Spleen (tissue), 11 donors: ENCODE measurements around the gene FABP7. TPM values are rescaled to one million over a fixed set of nuclear protein-coding genes. Genes with fewer than 3 reads are reported as not detected.

Experiments
- DNase-seq: peaks from one replicate; pipeline ENCODE4 v3.0.0-alpha.2; 2020
- H3K27ac ChIP-seq, 8 donors: fragments of 200-600 bp; sonication (generic) in 7 of 8; 1 replicate in 4 of 8; 2 replicates in 4 of 8; pipeline versions ENCODE4 v1.5.0 to v1.8.0; 2016 to 2021; ENCODE audit warnings: inconsistent platforms in 4 of 8, mild to moderate bottlenecking in 4 of 8, moderate library complexity in 1 of 8
- H3K27me3 ChIP-seq, 7 donors: fragments of 200-600 bp; sonication (generic) in 6 of 7; replicated peaks in 1 of 7; 1 replicate in 4 of 7; 2 replicates in 3 of 7; pipeline versions ENCODE4 v1.5.0 to v1.8.0; 2016 to 2021; ENCODE audit warnings: inconsistent platforms in 3 of 7, mild to moderate bottlenecking in 1 of 7
- H3K36me3 ChIP-seq, 6 donors: fragments of 200-600 bp; sonication (generic) in 5 of 6; 1 replicate in 4 of 6; 2 replicates in 2 of 6; pipeline versions ENCODE4 v1.5.0 to v1.8.0; 2016 to 2021; ENCODE audit warnings: inconsistent platforms in 2 of 6
- H3K4me1 ChIP-seq, 6 donors: fragments of 200-600 bp; sonication (generic) in 5 of 6; 1 replicate in 3 of 6; 2 replicates in 3 of 6; pipeline versions ENCODE4 v1.5.0 to v1.8.0; 2016 to 2021; ENCODE audit warnings: inconsistent platforms in 3 of 6
- H3K4me3 ChIP-seq, 8 donors: fragments of 200-600 bp; sonication (generic) in 7 of 8; 1 replicate in 4 of 8; 2 replicates in 4 of 8; pipeline versions ENCODE4 v1.5.0 to v1.8.0; 2016 to 2021; ENCODE audit warnings: inconsistent platforms in 4 of 8, mild to moderate bottlenecking in 4 of 8, moderate library complexity in 2 of 8
- H3K9me3 ChIP-seq, 8 donors: fragments of 200-600 bp; sonication (generic) in 7 of 8; 1 replicate in 4 of 8; 2 replicates in 4 of 8; pipeline versions ENCODE4 v1.5.0 to v1.8.0; 2016 to 2021; ENCODE audit warnings: inconsistent platforms in 4 of 8
- CTCF ChIP-seq, 11 experiments: fragments of 200-600 bp in 7 of 11; fragments of 450-650 bp in 4 of 11; sonication (generic) in 4 of 11; IDR thresholded peaks in 8 of 11; conservative IDR thresholded peaks in 3 of 11; 1 replicate in 7 of 11; 2 replicates in 4 of 11; pipeline versions ENCODE4 v1.4.0 to v1.8.0; 2016 to 2021; ENCODE audit warnings: antibody characterized with exemption in 11 of 11, inconsistent platforms in 4 of 11, mild to moderate bottlenecking in 1 of 11
- POLR2A ChIP-seq, 3 donors: fragments of 450-650 bp; IDR thresholded peaks; one replicate each; pipeline ENCODE4 v1.5.1; 2017; ENCODE audit warnings: antibody characterized with exemption in 3 of 3, mild to moderate bottlenecking in 1 of 3
- POLR2AphosphoS5 ChIP-seq, 3 donors: sonication (generic); formaldehyde crosslinking; IDR thresholded peaks; one replicate each; pipeline ENCODE4 v1.5.1; 2017; ENCODE audit warnings: antibody characterized with exemption in 3 of 3
- WGBS, 5 donors: extraction: QIAGEN DNeasy Blood & Tissue Kit in 3 of 5; methylation state at CpG; one replicate each; pipeline versions ENCODE4 v1.1.5 to v1.1.7; 2013 to 2018; 5-methylcytosine and 5-hydroxymethylcytosine counted together
- intact Hi-C: fragments of 100-400 bp; cut with DNase I; formaldehyde crosslinking; loops from one replicate; pipeline ENCODE4 v1.15.0; 2023; ENCODE audit warnings: low total_unique reads
- polyA plus RNA-seq, 3 donors: library from polyadenylated mRNA; stranded (reverse); fragments of 200-250 nt; gene quantifications; one replicate each; pipeline ENCODE4 v1.2.1, GENCODE V29; 2013
- total RNA-seq, 7 donors: library from RNA; depleted of rRNA in 3 of 7; stranded (reverse); fragments of >200 nt in 3 of 7; fragmentation: NEBNext Ultra II Directional in 4 of 7; extraction: Animal tissue kit (Norgen Biotek cat#: 25700) in 4 of 7; gene quantifications; one replicate each; pipeline versions ENCODE4 v1.1.0 to v1.2.1, GENCODE V29; 2016 to 2021
- donor health status: healthy with polysubstance abuse.
- donor health status: DM: no; HTN: no; CAD: no; lungs with moderate emphysema.
- donor health status: DM: no; HTN: no; CAD: no.
- donor health status: Bipolar disorder and iron deficiency.
- donor health status: healthy.
- donor health status: DM: no; HTN: no; CAD: no.
- donor health status: DM: yes; HTN: yes; CAD: no.

The FABP7 gene
- total and polyA plus RNA-seq, 10 donors = 0.08 TPM; not detected in 9

- no peaks in the 10 kb centered on the region for H3K27me3 ChIP-seq
- H3K36me3 ChIP-seq = no peaks in the 10 kb centered on the region
- no peak overlapping the region for H3K4me3 ChIP-seq
- H3K9me3 ChIP-seq = no peaks in the 10 kb centered on the region
- intact Hi-C loops = no loop called here
- no peak for DNase-seq
- no peaks in the 10 kb centered on the region for H3K4me1 ChIP-seq
- 73 to 96% (median 90%) methylated on average over 2 of the region's 2 CpGs for WGBS, 5 donors
- TF ChIP-seq POLR2AphosphoS5 (IDR thresholded peaks at IDR 0.05) = no peak
- TF ChIP-seq POLR2A (IDR thresholded peaks at IDR 0.05) = no peak
- no peak for TF ChIP-seq CTCF (IDR thresholded peaks at IDR 0.05 in 8 of 11, conservative IDR thresholded peaks at IDR 0.05 in 3 of 11)
- H3K27ac ChIP-seq = no peak overlapping the region
Measured at GRCh38 chr6:122817358-122817757, 37.8 kb downstream of the FABP7 start.

- Histone ChIP-seq H3K4me3 (no peak overlapping the region), H3K36me3 (no peaks in the 10 kb centered on the region), H3K27ac (no peak overlapping the region), H3K27me3 (no peaks in the 10 kb centered on the region), H3K9me3 (no peaks in the 10 kb centered on the region), H3K4me1 (no peaks in the 10 kb centered on the region)
- intact Hi-C loops = no loop called here
- WGBS, 5 donors = 71 to 89% (median 77%) methylated on average over 4 of the region's 4 CpGs
- no peak for DNase-seq
- TF ChIP-seq CTCF (IDR thresholded peaks at IDR 0.05 in 8 of 11, conservative IDR thresholded peaks at IDR 0.05 in 3 of 11) = no peak
- TF ChIP-seq POLR2A (IDR thresholded peaks at IDR 0.05) = no peak
- TF ChIP-seq POLR2AphosphoS5 (IDR thresholded peaks at IDR 0.05) = no peak
Measured at GRCh38 chr6:122817766-122818165, 38.2 kb downstream of the FABP7 start.

- no peaks in the 10 kb centered on the region for H3K9me3 ChIP-seq
- 67 to 81% (median 74%) methylated on average over 2 of the region's 2 CpGs for WGBS, 5 donors
- no peaks in the 10 kb centered on the region for H3K36me3 ChIP-seq
- intact Hi-C loops = no loop called here
- no peak for DNase-seq
- TF ChIP-seq CTCF (IDR thresholded peaks at IDR 0.05 in 8 of 11, conservative IDR thresholded peaks at IDR 0.05 in 3 of 11) (no peak), POLR2A (IDR thresholded peaks at IDR 0.05) (no peak), POLR2AphosphoS5 (IDR thresholded peaks at IDR 0.05) (no peak)
- H3K27ac ChIP-seq = no peak overlapping the region
- H3K27me3 ChIP-seq = no peaks in the 10 kb centered on the region
- H3K4me3 ChIP-seq = no peak overlapping the region
- H3K4me1 ChIP-seq = no peaks in the 10 kb centered on the region
Measured at GRCh38 chr6:122818866-122819265, 39.4 kb downstream of the FABP7 start.

- no peak for DNase-seq
- Histone ChIP-seq H3K9me3 (no peaks in the 10 kb centered on the region), H3K27ac (no peak overlapping the region), H3K27me3 (no peaks in the 10 kb centered on the region), H3K4me1 (no peaks in the 10 kb centered on the region), H3K4me3 (no peak overlapping the region), H3K36me3 (no peaks in the 10 kb centered on the region)
- intact Hi-C loops = no loop called here
- WGBS, 5 donors = 79 to 92% (median 82%) methylated on average over 2 of the region's 2 CpGs
- TF ChIP-seq POLR2AphosphoS5 (IDR thresholded peaks at IDR 0.05) (no peak), POLR2A (IDR thresholded peaks at IDR 0.05) (no peak), CTCF (IDR thresholded peaks at IDR 0.05 in 8 of 11, conservative IDR thresholded peaks at IDR 0.05 in 3 of 11) (no peak)
Measured at GRCh38 chr6:122821095-122821494, 41.6 kb downstream of the FABP7 start.
